Effector CD4-positive, alpha-beta T cell (primary cell): ENCODE measurements around the gene SMCO1.
A peak's percentile ranks its signal among the peaks of the same experiment; 100 is the strongest.
"Not testable (repeated sequence)": the region's sequence is repeated elsewhere in the genome, so short reads cannot be mapped to it uniquely, and the experiment has no call there.

Source experiments
- DNase-seq: peaks from one replicate; pipeline ENCODE4 v3.0.0-alpha.2; 2020

Gene SMCO1

DNA sequence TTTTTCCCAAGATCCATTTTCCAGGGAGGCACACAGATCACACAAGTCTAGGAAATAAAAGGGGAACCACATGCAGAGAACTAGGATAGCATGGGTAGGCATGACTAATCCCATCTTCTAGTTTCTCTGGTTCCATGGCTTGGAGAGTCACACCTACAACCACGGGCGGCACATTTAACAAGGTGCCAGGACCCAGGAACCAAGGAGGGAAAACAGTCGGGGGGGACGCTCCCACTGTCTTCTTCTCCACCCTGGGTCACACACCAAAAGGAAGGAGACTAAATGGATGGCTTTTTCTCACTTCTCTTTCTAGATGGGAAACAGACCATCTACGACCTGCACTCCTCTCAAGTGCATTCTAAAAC, 4.6 kb upstream of the SMCO1 start:
- no peak for DNase-seq

- DNase-seq = peak; percentile 44
Observed at GRCh38 chr3:196518966-196519717, 4.0 kb upstream of the SMCO1 start.

- DNase-seq = no peak
Observed at GRCh38 chr3:196517919-196518318, 2.8 kb upstream of the SMCO1 start.

- DNase-seq = no peak
Observed at GRCh38 chr3:196517162-196517800, 2.1 kb upstream of the SMCO1 start.

- DNase-seq = no peak
Observed at GRCh38 chr3:196514350-196514716, 813 bp downstream of the SMCO1 start.

DNA sequence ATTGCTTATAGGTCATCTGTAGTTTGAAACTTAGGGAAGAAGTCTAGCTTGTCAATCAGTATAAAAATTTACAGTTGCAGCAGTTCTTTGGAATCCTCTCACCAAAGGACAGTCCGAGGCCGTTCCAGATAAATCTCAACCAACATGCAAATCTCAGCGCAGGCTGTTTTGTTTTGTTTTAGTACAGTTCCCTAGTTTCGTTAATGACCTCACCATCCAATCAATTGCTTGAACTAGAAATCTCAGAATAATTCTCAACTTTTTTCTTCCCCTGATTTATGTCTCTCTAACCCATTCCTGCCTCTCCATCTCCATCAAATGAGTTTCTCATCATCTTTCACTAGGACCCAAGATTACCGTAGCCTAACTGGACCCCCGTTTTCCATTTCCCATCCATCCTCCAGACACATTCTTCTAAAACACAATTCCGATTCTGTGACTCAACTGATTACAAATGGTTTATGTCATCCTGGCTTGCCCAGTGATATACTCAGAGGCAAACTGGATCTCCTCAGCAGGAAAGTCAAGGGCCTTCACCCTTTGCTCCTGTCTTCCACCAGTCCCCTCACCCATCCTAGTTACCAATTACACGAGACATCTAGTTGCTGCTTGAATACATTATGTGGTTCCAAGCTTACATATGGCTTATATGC, 1.3 kb downstream of the SMCO1 start:
- no peak for DNase-seq

GRCh38 chr3:196511646-196512425, 3.3 kb downstream of the SMCO1 start:
- not testable (repeated sequence) for DNase-seq

- DNase-seq = not testable (repeated sequence)
Observed at GRCh38 chr3:196511108-196511507, 4.0 kb downstream of the SMCO1 start.

DNA sequence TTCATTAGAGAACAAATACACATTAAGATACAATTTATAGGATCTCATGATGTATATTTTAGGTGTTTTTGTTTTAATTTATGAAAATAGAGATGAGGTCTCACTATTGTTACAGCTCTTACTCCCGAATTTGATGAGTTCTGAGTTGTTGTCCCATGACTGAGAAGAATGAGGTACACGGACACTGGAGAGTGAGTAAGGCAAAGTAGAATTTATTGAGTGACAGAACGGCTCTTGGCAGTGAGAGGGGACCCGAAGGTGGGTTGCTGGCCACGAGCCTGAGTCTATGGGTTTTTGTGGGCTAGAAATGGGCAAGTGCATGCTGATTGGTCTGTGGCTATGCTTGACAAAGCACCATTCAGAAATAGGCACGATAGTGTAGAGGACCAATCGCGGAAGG, 8.5 kb downstream of the SMCO1 start:
- no peak for DNase-seq

GRCh38 chr3:196504556-196504955, 10.6 kb downstream of the SMCO1 start:
- no peak for DNase-seq

GRCh38 chr3:196504077-196504398, 11.1 kb downstream of the SMCO1 start:
- not testable (repeated sequence) for DNase-seq

- DNase-seq = peak; percentile 79
Observed at GRCh38 chr3:196503196-196504076, 11.7 kb downstream of the SMCO1 start, which contains the start of gene RNF168. Gene RNF168, minus strand, starts transcription at chr3:196503768. Its CDS starts 595 bp downstream, at chr3:196503173.

- peak; percentile 53 for DNase-seq
Observed at GRCh38 chr3:196502775-196503195, 12.4 kb downstream of the SMCO1 start.

GRCh38 chr3:196501316-196502044, 13.7 kb downstream of the SMCO1 start:
- no peak for DNase-seq

- no peak for DNase-seq
Observed at GRCh38 chr3:196499807-196500524, 15.2 kb downstream of the SMCO1 start.

- no peak for DNase-seq
Observed at GRCh38 chr3:196499061-196499460, 16.1 kb downstream of the SMCO1 start.

- no peak for DNase-seq
Observed at GRCh38 chr3:196498297-196498696, 16.8 kb downstream of the SMCO1 start.

GRCh38 chr3:196496183-196496582, 19.0 kb downstream of the SMCO1 start:
- DNase-seq = no peak

- DNase-seq = no peak
Observed at GRCh38 chr3:196493292-196493691, 21.9 kb downstream of the SMCO1 start.

DNA sequence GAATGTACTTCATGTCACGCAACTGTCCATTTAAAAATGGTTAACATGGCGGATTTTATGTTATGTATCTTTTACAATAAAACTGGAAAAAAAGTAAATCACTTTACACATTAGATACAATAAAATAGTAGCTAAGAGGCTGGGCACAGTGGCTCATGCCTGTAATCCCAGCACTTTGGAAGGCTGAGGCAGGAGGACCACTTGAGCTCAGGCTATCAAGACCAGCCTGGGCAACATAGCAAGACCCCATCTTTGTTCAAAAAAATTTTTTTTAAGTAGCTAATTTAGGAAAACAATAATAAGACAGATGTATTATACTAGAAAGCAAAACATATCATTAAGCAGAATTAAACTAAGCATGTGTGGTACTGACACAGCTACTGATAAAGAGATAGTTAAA, 23.1 kb downstream of the SMCO1 start:
- DNase-seq = no peak

DNA sequence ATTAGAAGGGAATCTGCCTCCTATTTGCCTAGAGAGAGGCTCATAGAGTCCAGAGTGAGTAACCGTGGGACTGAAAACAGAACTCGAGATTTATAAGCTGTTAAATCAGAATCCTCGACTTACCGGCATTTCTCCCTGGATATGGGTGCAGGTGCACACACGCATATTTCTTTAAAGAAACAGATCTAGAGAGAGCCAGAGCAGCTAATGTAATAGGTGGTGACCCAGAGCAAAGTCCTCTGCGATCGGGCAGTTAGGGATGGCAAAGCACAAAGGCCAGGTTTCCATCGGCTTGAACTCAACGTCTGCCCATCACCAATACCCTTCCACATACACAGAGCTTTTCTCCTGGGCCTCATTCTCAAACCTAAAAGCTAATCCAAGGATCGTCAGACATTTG, 25.4 kb downstream of the SMCO1 start:
- no peak for DNase-seq
